NCI-H2107 (cell line): ENCODE measurements around the gene RPL13.
"Not testable (repeated sequence)": the region's sequence is repeated elsewhere in the genome, so short reads cannot be mapped to it uniquely, and the experiment has no call there.

ENCODE experiments used
- DNase-seq: peaks from one replicate; lab custom pipeline; 2025; lab: John Stamatoyannopoulos, UW

The RPL13 gene

DNA sequence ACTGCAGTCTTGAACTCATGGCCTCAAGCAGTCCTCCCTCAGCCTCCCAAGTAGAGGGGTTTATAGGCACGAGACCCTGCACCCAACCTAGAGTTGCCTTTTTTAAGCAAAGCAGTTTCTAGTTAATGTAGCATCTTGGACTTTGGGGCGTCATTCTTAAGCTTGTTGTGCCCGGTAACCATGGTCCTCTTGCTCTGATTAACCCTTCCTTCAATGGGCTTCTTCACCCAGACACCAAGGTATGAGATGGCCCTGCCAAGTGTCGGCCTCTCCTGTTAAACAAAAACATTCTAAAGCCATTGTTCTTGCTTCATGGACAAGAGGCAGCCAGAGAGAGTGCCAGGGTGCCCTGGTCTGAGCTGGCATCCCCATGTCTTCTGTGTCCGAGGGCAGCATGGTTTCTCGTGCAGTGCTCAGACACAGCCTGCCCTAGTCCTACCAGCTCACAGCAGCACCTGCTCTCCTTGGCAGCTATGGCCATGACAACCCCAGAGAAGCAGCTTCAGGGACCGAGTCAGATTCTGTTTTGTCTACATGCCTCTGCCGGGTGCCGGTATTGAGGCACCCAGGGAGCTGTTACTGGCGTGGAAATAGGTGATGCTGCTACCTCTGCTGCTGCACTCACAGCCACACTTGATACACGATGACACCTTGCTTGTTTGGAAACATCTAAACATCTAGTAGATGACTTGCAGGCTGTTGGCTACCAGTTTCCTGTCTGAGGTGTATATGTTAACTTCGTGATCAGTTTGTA is 3.3 kb downstream of the RPL13 start:
- DNase-seq = no peak

- no peak for DNase-seq
Observed at GRCh38 chr16:89564476-89565255, 4.2 kb downstream of the RPL13 start.

- DNase-seq = no peak
Observed at GRCh38 chr16:89565256-89565505, 4.7 kb downstream of the RPL13 start.

DNA sequence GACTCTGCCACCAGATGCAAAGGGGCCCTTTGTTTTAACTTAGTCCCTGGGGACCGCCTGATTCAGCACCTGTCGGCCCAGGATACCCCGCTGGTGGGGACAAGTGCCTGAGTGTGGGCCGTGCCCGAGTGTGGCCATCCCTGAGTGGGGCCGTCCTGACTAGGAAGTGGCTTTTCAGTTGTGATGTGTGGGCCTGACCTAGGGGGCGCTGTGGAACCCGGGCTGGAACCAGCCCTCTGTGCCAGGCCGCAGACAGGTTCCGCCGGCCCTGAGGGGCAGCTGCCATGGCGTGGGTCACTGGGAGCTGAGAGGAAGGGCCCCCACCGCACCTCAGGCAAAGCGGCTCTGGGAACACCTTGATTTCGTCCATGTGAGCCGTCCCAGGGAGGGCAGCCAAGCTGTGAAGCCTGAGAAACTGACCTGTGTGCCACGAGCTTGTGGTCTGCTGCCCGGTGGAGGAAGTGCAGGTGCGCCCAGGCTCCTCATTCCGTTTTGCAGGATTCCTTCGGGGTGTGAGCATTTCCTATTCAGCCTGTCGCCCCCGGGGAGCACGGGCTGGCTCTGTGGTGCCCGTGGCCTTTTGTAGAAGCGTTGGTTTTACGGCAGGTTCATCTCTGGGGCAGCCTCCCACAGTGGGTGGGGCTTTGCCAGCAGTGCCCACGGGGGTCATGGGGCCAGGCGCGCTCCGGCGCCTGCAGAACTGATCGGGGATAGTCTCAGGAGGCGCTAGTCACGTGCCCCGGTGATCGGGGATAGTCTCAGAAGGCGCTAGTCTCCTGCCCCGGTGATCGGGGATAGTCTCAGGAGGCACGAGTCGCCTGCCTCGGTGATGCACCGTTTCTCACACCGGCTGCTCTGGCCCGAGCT is 5.3 kb downstream of the RPL13 start:
- peak; percentile 27 for DNase-seq

DNA sequence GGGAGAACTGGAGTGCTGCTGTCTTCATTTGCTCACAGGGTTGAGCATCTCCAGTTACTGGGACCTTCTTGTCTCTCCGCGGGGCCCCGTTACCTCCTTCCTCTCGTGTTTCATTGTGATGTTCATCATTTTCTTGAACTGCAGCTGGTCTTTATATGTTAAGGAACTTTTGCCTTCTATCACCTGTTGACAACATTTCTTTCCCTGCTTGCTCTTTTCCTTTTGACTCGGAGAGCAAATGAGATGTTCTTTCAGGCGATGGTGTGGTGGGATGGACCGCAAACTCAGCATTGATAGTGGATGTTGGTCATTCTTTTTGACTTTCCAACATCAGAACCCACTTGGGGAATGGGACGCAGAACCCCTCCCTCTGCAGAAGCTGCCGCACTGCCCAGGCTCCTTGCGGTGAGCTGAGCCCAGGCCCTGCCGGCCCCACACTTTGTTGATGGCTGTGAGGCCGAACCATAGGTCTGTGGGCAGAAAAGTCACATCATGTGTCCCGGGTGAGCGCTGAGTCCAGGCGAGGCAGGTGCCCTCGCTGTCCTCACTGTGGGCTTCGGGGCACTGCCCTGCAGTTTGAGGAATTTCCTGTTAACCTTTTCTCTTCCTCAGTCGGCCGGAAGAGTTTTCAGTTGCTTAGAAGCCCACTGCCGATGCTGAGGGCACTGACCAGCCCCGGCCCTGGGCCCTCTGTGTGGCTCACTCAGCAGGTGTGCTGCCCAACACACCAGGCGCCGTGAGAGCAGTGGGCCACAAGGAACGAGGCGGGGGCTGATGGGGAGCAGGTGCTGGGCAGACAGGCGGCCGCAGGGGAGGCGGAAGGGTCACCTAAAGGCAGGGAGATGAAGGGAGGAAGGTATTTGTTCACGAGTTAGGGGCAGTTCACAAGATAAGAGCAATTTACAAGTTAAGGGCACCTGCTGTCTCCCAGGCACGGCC is 7.4 kb downstream of the RPL13 start:
- DNase-seq = no peak

- DNase-seq = no peak
Observed at GRCh38 chr16:89569506-89570341, 9.2 kb downstream of the RPL13 start.

DNA sequence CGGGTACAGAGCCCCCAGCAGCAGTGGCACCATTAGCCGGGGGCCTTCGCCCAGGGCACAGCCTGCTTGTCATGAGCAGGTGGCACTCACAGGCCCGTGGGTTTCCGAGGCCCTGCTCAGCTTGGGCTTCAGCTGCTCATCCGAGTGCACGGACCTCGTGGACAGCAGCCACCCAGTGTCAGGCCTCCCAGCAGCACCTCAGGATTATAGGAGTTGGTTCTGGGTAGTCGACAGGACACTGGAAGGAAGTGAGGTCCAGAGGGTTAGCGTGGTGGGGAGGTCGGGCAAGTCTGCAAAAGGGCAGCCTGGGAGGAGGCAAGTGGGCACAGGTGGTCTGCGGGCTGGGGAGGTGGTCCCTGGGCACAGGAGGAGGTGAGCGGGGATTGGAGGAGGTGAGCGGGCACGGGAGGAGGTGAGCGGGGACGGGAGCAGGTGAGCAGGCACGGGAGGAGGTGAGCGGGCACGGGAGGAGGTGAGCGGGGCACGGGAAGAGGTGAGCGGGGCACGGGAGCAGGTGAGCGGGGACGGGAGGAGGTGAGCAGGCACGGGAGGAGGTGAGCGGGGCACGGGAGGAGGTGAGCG is 10.0 kb downstream of the RPL13 start:
- DNase-seq = no peak

DNA sequence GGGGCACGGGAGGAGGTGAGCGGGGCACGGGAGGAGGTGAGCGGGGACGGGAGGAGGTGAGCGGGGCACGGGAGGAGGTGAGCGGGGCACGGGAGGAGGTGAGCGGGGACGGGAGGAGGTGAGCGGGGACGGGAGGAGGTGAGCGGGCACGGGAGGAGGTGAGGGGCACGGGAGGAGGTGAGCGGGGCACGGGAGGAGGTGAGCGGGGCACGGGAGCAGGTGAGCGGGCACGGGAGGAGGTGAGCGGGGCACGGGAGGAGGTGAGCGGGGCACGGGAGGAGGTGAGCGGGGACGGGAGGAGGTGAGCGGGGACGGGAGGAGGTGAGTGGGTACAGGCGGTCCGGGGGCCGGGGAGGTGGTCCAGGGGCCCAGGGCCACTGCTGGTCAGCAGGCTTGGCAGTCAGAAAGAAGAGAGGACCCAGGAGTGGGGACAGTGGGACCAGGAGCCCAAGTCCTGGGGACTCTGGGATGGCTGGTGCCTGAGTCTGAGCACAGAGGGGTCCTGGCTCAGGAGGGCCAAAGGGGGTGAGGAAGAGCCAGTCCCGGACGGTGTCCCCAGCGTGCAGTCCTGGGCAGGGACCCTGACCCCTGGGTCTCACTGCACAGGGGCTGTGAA is 10.6 kb downstream of the RPL13 start:
- DNase-seq = not testable (repeated sequence)

- no peak for DNase-seq
Observed at GRCh38 chr16:89571636-89572035, 11.2 kb downstream of the RPL13 start.

DNA sequence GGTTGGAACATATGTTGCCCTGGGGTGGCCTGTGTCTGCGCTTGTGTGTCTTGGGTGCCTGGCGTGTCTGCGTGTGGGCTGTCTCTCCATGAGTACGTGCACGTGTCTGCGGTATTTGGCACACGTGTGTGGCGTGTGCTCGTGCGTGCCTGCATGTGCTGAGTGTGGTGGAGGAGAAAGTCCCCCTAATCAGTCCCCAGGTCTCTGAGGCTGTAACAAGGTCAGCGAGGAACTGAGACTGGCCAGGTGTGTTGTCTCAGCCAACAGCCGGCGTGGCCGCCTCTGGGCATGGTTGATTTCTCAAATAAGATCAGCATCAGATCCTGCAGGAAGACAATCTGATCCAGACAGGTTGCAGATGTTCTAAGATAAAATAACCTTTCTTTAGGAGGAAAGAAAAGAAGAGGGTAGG is 11.6 kb downstream of the RPL13 start:
- no peak for DNase-seq

DNA sequence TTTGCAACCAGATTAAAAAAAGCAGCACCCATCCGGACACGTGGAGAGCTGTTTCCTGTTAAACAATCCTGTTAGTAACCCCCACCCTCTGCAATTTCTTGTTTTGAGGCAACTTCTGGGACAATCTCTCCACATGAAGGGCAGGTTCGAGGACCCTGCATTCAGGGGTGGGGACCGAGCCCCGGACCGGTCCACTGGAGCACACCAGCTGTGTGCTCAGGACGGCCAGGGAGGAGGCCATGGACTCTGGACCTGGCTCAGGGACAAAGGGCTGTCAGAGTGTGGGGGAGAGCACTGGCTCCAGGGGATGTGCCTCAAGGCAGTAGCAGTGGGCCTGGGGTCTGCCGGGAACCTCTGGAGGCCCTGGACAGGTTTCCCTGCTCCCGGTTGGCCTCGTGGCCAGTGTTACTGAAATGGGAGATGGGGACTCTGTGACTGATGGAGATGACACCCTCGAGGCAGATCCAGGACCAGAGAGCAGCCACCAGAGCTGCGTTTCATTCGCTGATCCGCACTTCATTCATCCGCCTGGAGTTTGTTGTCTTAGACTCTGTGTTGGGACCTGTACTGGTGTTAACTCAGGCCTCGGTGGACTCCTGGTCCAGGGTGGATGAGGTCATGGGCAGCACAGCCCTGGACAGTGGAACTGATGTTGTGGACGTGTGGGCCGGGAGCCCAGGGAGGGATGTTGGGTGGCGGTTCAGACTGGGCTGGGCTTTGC is 12.2 kb downstream of the RPL13 start:
- DNase-seq = no peak

DNA sequence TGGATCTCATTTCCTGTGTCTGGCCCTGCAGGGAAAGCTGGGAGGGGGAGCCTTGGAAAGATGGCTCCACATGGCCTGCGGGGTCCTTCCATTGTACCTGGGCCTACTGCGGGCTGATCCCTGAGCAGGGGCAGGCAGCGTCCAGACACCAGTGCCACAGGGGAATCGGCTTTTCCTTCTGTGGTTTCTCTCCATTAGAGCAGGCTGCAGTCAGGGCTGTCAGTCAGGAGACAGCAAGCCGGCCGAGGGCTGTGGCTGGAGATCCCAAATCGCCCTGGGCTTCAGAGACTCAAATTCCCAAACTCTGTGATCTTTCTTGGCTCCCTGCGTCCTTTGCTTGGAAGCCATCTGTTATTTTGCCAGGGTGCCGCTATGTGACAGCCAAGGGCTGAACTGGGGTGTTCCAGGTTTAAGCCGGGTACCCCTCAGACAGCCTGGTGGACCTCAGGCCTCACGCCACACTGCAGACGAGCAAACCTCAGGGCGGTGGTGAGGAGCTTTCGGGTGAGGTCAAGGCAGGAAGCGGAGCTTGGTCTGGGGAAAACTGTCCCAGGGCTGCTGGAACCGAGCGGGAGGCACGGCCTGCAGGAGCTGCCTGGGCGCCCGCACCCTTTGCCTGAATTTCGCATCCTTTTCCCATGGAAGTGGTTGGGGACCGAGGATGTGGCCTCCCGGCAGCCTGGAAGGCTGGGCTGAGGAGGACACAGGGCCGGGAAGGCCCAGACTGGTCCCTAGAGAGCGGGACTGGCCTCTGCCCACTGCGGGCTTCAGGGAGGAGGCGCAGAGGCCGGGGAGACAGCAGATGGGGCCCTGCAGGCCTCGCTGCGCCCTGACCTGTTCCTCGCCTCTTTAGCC is 13.6 kb downstream of the RPL13 start:
- DNase-seq = no peak

- DNase-seq = peak; percentile 22
Observed at GRCh38 chr16:89574681-89575246, 14.3 kb downstream of the RPL13 start.

DNA sequence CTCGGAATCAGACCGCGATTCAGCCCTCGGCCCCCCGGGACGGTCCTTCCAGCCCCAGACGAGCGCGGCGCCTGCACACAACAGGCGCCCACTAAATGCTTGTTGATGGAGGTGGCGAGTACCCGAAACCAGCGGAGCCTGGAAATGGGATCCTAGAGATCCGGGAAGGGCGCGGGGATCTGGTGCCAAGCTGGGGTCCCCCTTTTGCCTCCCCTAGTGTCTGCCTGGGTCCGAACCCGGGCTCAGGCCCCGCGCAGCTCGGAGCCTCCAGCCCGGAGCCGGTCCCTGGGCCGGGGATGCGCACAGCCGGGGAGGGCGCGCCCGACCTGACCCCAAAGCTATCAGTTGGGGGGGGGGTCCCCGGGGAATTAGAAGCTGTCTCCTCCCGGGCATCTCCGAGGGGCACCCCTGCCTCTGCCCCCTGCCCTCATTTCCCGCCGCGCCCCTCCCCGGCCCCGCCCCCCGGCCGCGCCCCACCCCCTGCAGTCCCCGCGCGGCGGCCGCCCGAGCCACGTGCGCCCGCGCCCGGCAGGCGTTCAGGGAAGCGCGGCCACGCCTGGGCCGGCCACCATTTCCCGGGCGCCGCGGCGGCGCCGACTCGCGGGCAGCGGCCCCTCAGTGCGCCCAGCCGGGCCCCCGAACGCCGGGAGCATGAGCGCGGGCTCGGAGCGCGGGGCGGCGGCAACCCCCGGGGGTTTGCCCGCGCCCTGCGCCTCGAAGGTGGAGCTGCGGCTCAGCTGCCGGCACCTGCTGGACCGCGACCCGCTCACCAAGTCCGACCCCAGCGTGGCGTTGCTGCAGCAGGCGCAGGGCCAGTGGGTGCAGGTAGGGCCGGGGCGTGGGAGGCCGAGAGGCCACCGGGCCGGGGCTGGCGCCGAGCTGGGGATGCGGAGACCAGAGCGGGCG is 15.0 kb downstream of the RPL13 start, which contains the start of gene CPNE7:
TSS of gene CPNE7 (plus strand) at position 512 of the 906 bp plus-strand sequence. CDS start at position 652, 140 bp downstream.
- no peak for DNase-seq

- no peak for DNase-seq
Observed at GRCh38 chr16:89576153-89577054, 15.9 kb downstream of the RPL13 start.
